HepG2 (cell line): Measurements from ENCODE around the gene CTIF. TPM values are rescaled to one million over a fixed set of nuclear protein-coding genes. Genes with fewer than 3 reads are reported as not detected.

Source experiments
- ATAC-seq: fragments of 200-7000 bp; cut with Tn5 transposase; 3 replicates; pipeline ENCODE4 v1.9.1; 2020; ENCODE audit warnings: mild to moderate bottlenecking, moderate library complexity
- BruUV-seq: library from RNA; stranded (reverse); fragments of 400-500 nt; replicated peaks from 2 replicates; lab custom pipeline; 2021; lab: Mats Ljungman, UMichigan
- CTCF ChIA-PET: fragments of 300-600 bp; formaldehyde crosslinking; extraction: SDS; loops from one replicate; lab custom pipeline; 2021; ENCODE audit warnings: low total read pairs, inconsistent platforms, low intra/inter-chr PET ratio; lab: Yijun Ruan, JAX
- POLR2A ChIA-PET: fragments of 350-600 bp; sonication (Branson Sonifier 250); formaldehyde crosslinking; loops from one replicate; lab custom pipeline; 2020; ENCODE audit warnings: antibody characterized with exemption, inconsistent platforms; lab: Yijun Ruan, JAX
- DNase-seq: peaks from one replicate; pipeline ENCODE4 v3.0.0-alpha.2; 2015; ENCODE audit warnings: low spot score
- FAIRE-seq: peaks from 3 replicates; lab custom pipeline; 2011; peaks lifted over from hg19 to GRCh38; lab: Jason Lieb, UNC
- H2AFZ ChIP-seq: one replicate; pipeline ENCODE4 v1.6.1; 2011; ENCODE audit warnings: low read length, inconsistent platforms
- H3K27ac ChIP-seq: fragments of 300-600 bp; 3 replicates; pipeline ENCODE4 v1.8.0; 2011; ENCODE audit warnings: mixed run types, mild to moderate bottlenecking, mixed read lengths, low read length, inconsistent platforms; ENCODE audit not compliant: insufficient read depth; ENCODE audit errors: extremely low read length
- H3K27me3 ChIP-seq, 2 experiments: fragments of 200-600 bp in 1 of 2; 2 replicates in 1 of 2; 3 replicates in 1 of 2; pipeline versions ENCODE4 v1.6.0 to v1.8.0; 2011; ENCODE audit warnings: low read length in 2 of 2, mild to moderate bottlenecking in 2 of 2, moderate library complexity in 2 of 2, inconsistent platforms in 1 of 2; ENCODE audit not compliant: insufficient read depth in 2 of 2, control insufficient read depth in 1 of 2
- H3K36me3 ChIP-seq, 2 experiments: fragments of 200-600 bp in 1 of 2; replicated peaks in 1 of 2; 2 replicates in 1 of 2; 3 replicates in 1 of 2; pipeline versions ENCODE4 v1.5.1 to v1.8.0; 2011; ENCODE audit warnings: low read length in 2 of 2, inconsistent platforms in 1 of 2; ENCODE audit not compliant: insufficient read depth in 2 of 2, control insufficient read depth in 1 of 2
- H3K4me1 ChIP-seq: 2 replicates; pipeline ENCODE4 v1.5.1; 2012; ENCODE audit warnings: low read length, inconsistent platforms; ENCODE audit not compliant: insufficient read depth
- H3K4me2 ChIP-seq: 2 replicates; pipeline ENCODE4 v1.6.0; 2011; ENCODE audit warnings: low read depth, low read length, inconsistent platforms
- H3K4me3 ChIP-seq, 3 experiments: fragments of 200-600 bp in 1 of 3; sonication (generic), shearing (Covaris generic) in 1 of 3; replicated peaks in 1 of 3; 2 replicates each; pipeline ENCODE4 v1.5.1; 2011 to 2016; ENCODE audit warnings: low read length in 3 of 3, inconsistent platforms in 2 of 3, low read depth in 2 of 3, mild to moderate bottlenecking in 2 of 3, control low read depth in 1 of 3, mixed read lengths in 1 of 3; ENCODE audit not compliant: insufficient read depth in 1 of 3
- H3K79me2 ChIP-seq: one replicate; pipeline ENCODE4 v1.6.1; 2011; ENCODE audit warnings: low read length, inconsistent platforms; ENCODE audit not compliant: insufficient read depth
- H3K9ac ChIP-seq: 2 replicates; pipeline ENCODE4 v1.6.0; 2011; ENCODE audit warnings: mild to moderate bottlenecking, low read depth, low read length, inconsistent platforms; ENCODE audit not compliant: insufficient read depth
- H3K9me3 ChIP-seq: 2 replicates; pipeline ENCODE4 v1.5.1; 2012; ENCODE audit warnings: mild to moderate bottlenecking, low read length
- H4K20me1 ChIP-seq: 2 replicates; pipeline ENCODE4 v1.6.0; 2011; ENCODE audit warnings: inconsistent platforms, mild to moderate bottlenecking, low read length, moderate library complexity; ENCODE audit not compliant: insufficient read depth
- BRD4 ChIP-seq: sonication (generic); formaldehyde crosslinking; IDR thresholded peaks from 2 replicates; pipeline ENCODE4 v1.4.0; 2020; ENCODE audit warnings: missing genetic modification reagents
- SMC3 ChIP-seq: IDR thresholded peaks from 2 replicates; pipeline ENCODE4 v1.6.1; 2011; ENCODE audit warnings: low read length, improper control_type of control experiment
- SNAI1 ChIP-seq: sonication (generic); formaldehyde crosslinking; IDR thresholded peaks from 2 replicates; pipeline ENCODE4 v1.5.0; 2020; ENCODE audit warnings: mild to moderate bottlenecking, missing genetic modification reagents, borderline replicate concordance
- ZFYVE20 ChIP-seq: sonication (generic); formaldehyde crosslinking; IDR thresholded peaks from 2 replicates; pipeline ENCODE4 v1.8.0; 2023; ENCODE audit warnings: low read depth, mild to moderate bottlenecking, moderate library complexity, missing genetic modification reagents, borderline replicate concordance
- ZNF503 ChIP-seq: sonication (generic); formaldehyde crosslinking; IDR thresholded peaks from 2 replicates; pipeline ENCODE4 v1.4.0; 2020; ENCODE audit warnings: missing genetic modification reagents
- ZNF572 ChIP-seq: sonication (generic); formaldehyde crosslinking; IDR thresholded peaks from 2 replicates; pipeline ENCODE4 v1.5.1; 2020; ENCODE audit warnings: mild to moderate bottlenecking, missing genetic modification reagents
- ZNF577 ChIP-seq: sonication (generic); formaldehyde crosslinking; IDR thresholded peaks from 2 replicates; pipeline ENCODE4 v1.4.0; 2020; ENCODE audit warnings: mild to moderate bottlenecking, low read depth, missing genetic modification reagents, borderline replicate concordance
- WGBS: methylation state at CpG from one replicate; pipeline ENCODE4 v1.1.6; 2017; ENCODE audit warnings: low lambda C conversion rate; 5-methylcytosine and 5-hydroxymethylcytosine counted together
- in situ Hi-C: cut with HindIII; loops from 2 replicates; pipeline ENCODE4 v1.10.0; 2017; ENCODE audit warnings: low pct_unique_long_range_greater_than_20kb; ENCODE audit not compliant: extremely low pct_ligation_motif_present
- intact Hi-C: fragments of 100-400 bp; cut with micrococcal nuclease; formaldehyde crosslinking; loops from one replicate; pipeline ENCODE4 v1.10.0; 2022; ENCODE audit not compliant: unreplicated experiment
- polyA plus RNA-seq, 8 experiments: library from polyadenylated mRNA; depleted of rRNA in 3 of 8; stranded (reverse) in 7 of 8; unstranded in 1 of 8; fragments of >200 nt; fragmentation: Illumina TruSeq in 4 of 8; extraction: Trizol in 4 of 8; gene quantifications; 2 replicates each; pipeline versions ENCODE4 v1.2.1 to v1.2.3, GENCODE V29; 2011 to 2016; ENCODE audit warnings: low read depth in 4 of 8, missing spikeins in 1 of 8, mixed read lengths in 1 of 8; ENCODE audit not compliant: insufficient read depth in 1 of 8
- total RNA-seq, 5 experiments: library from RNA; depleted of rRNA; stranded (reverse); fragments of >200 nt; fragmentation: Illumina TruSeq; extraction: Trizol; gene quantifications; 2 replicates each; pipeline ENCODE4 v1.2.3, GENCODE V29; 2016; ENCODE audit warnings: low read depth in 1 of 5
- TF ChIP-seq, protein P1 (sequence below): sonication (generic); formaldehyde crosslinking; IDR thresholded peaks from 2 replicates; pipeline ENCODE4 v1.4.0; 2020; ENCODE audit warnings: missing genetic modification reagents, borderline replicate concordance
- TF ChIP-seq, protein P2 (sequence below): sonication (generic); formaldehyde crosslinking; IDR thresholded peaks from 2 replicates; pipeline ENCODE4 v1.4.0; 2020; ENCODE audit warnings: missing genetic modification reagents

The CTIF gene
- total and polyA plus RNA-seq, 2 of the 13 experiments (the other 11 are each of a cell fraction or from before 2014, with no cell fraction given): 18.2 to 28.0 TPM

DNA sequence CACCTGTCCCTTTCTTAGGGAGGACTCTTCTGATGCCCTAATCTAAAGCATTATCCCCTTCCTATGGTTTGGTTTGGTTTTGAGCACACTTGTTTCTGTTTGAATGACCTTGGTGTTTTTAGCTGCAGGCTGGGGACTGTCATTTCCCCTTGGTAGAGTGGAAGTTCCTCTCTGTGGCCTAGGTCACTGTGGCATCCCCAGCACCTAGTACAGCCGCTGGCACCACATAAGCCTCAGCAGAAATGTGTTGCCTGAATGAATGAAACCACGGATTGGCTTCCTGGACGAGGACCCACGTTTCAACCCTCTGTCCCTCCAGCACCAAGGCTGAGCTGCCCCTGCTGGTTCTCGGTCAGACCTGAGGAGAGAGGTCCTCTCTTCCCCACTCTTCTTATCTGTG lies 159.9 kb downstream of the CTIF start:
- Histone ChIP-seq H3K27me3 (no peaks in the 10 kb centered on the region), H3K4me3 (no peak overlapping the region), H2AFZ (no peak overlapping the region), H3K79me2 (no peaks in the 10 kb centered on the region), H3K4me1 (no peaks in the 10 kb centered on the region), H4K20me1 (no peaks in the 10 kb centered on the region), H3K9ac (no peak overlapping the region), H3K4me2 (no peak overlapping the region), H3K27ac (no peak overlapping the region), H3K9me3 (no peaks in the 10 kb centered on the region), H3K36me3 (peaks cover 0 to 21% of the 10 kb centered on the region in 2 experiments; a peak in 3 of 5 replicates)
- no peak for DNase-seq
- in situ Hi-C loops: loop anchor here (25.0 kb wide), 1 partner anchor 739 kb away; no protein-coding TSS in a partner anchor
- ChIA-PET CTCF (no interaction called here), POLR2A (no interaction called here)
- no peak for FAIRE-seq
- no peak for TF ChIP-seq ZNF503
- TF ChIP-seq, protein P1, sequence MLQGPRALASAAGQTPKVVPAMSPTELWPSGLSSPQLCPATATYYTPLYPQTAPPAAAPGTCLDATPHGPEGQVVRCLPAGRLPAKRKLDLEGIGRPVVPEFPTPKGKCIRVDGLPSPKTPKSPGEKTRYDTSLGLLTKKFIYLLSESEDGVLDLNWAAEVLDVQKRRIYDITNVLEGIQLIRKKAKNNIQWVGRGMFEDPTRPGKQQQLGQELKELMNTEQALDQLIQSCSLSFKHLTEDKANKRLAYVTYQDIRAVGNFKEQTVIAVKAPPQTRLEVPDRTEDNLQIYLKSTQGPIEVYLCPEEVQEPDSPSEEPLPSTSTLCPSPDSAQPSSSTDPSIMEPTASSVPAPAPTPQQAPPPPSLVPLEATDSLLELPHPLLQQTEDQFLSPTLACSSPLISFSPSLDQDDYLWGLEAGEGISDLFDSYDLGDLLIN: no peak
- TF ChIP-seq, protein P2, sequence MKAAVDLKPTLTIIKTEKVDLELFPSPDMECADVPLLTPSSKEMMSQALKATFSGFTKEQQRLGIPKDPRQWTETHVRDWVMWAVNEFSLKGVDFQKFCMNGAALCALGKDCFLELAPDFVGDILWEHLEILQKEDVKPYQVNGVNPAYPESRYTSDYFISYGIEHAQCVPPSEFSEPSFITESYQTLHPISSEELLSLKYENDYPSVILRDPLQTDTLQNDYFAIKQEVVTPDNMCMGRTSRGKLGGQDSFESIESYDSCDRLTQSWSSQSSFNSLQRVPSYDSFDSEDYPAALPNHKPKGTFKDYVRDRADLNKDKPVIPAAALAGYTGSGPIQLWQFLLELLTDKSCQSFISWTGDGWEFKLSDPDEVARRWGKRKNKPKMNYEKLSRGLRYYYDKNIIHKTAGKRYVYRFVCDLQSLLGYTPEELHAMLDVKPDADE (CRISPR knock-in tag): no peak
- no peak for TF ChIP-seq ZFYVE20 (CRISPR knock-in tag)
- TF ChIP-seq ZNF577 (CRISPR knock-in tag): no peak
- no peak for TF ChIP-seq ZNF572 (CRISPR knock-in tag)
- TF ChIP-seq BRD4 (CRISPR knock-in tag): no peak
- no peak for TF ChIP-seq SNAI1 (CRISPR knock-in tag)
- TF ChIP-seq SMC3: no peak
- WGBS: 93% methylated on average over 5 of the region's 5 CpGs
- ATAC-seq: no peak
- intact Hi-C loops: no loop called here
- no TSS peak for BruUV-seq
